ENCODE results near the gene SCART1. TPM values are rescaled to one million over a fixed set of nuclear protein-coding genes. Genes with fewer than 3 reads are reported as not detected.
"Not testable (repeated sequence)": the region's sequence is repeated elsewhere in the genome, so short reads cannot be mapped to it uniquely, and the experiment has no call there.

The SCART1 gene
- total RNA-seq, 4 donors from 2014 or later = 0.27 to 3.9 (median 2.0) TPM

GRCh38 chr10:133429571-133429970, 24.2 kb upstream of the SCART1 start:
- WGBS, 2 donors (ENCODE audit: low coverage in 1 of 2) = 75 to 88% methylated on average over 1 to 4 of the region's 4 CpGs
- not testable (repeated sequence) for H3K36me3 ChIP-seq, ATAC-seq

GRCh38 chr10:133431888-133432613, 21.7 kb upstream of the SCART1 start:
- not testable (repeated sequence) for H3K4me1 ChIP-seq, H3K27me3 ChIP-seq, H3K27ac ChIP-seq, H3K36me3 ChIP-seq, ATAC-seq, H3K4me3 ChIP-seq, H3K9me3 ChIP-seq
- no CpG with 5 or more reads among the region's 9 CpGs for WGBS, 2 donors (ENCODE audit: low coverage in 1 of 2)

More at GRCh38 chr10:133429571-133429970, 24.2 kb upstream of the SCART1 start:
- not testable (repeated sequence) for H3K9me3 ChIP-seq, H3K27me3 ChIP-seq, H3K4me1 ChIP-seq, H3K27ac ChIP-seq, H3K4me3 ChIP-seq

GRCh38 chr10:133432789-133433188, 21.0 kb upstream of the SCART1 start:
- not testable (repeated sequence) for H3K4me1 ChIP-seq, ATAC-seq, H3K36me3 ChIP-seq, H3K9me3 ChIP-seq, H3K27ac ChIP-seq, H3K4me3 ChIP-seq, H3K27me3 ChIP-seq
- WGBS, 2 donors (ENCODE audit: low coverage in 1 of 2) = no CpG with 5 or more reads among the region's 25 CpGs

GRCh38 chr10:133438711-133439273, 15.0 kb upstream of the SCART1 start:
- ATAC-seq = no peak
- H3K9me3 ChIP-seq = no peaks in the 10 kb centered on the region
- H3K27ac ChIP-seq = no peak overlapping the region
- peaks cover 0 to 27% of the 10 kb centered on the region in 2 donors for H3K36me3 ChIP-seq
- WGBS, 2 donors (ENCODE audit: low coverage in 1 of 2) = 78 to 94% methylated on average over 6 to 8 of the region's 11 CpGs
- TF ChIP-seq POLR2A (IDR thresholded peaks at IDR 0.05) (no peak), POLR2AphosphoS5 (IDR thresholded peaks at IDR 0.05) (no peak), EP300 (IDR thresholded peaks at IDR 0.05) (no peak)
- no peaks in the 10 kb centered on the region for H3K4me1 ChIP-seq
- no peaks in the 10 kb centered on the region for H3K27me3 ChIP-seq
- no peak overlapping the region for H3K4me3 ChIP-seq

GRCh38 chr10:133439517-133440461, 14.0 kb upstream of the SCART1 start:
- 75 to 80% methylated on average over 1 to 5 of the region's 25 CpGs for WGBS, 2 donors (ENCODE audit: low coverage in 1 of 2)
- no peaks in the 10 kb centered on the region for H3K9me3 ChIP-seq
- H3K36me3 ChIP-seq = peaks cover 0 to 27% of the 10 kb centered on the region in 2 donors
- H3K27me3 ChIP-seq = no peaks in the 10 kb centered on the region
- no peaks in the 10 kb centered on the region for H3K4me1 ChIP-seq
- TF ChIP-seq CTCF (IDR thresholded peaks at IDR 0.05) = no peak
- no peak for TF ChIP-seq EP300 (IDR thresholded peaks at IDR 0.05)
- TF ChIP-seq POLR2A (IDR thresholded peaks at IDR 0.05) = no peak
- TF ChIP-seq POLR2AphosphoS5 (IDR thresholded peaks at IDR 0.05) = no peak
- H3K4me3 ChIP-seq = no peak overlapping the region
- ATAC-seq = no peak
- H3K27ac ChIP-seq = no peak overlapping the region

- H3K27me3 ChIP-seq = no peaks in the 10 kb centered on the region
- H3K9me3 ChIP-seq = peaks cover 0 to 6% (median 0%) of the 10 kb centered on the region in 3 donors
- ATAC-seq = no peak
- H3K4me3 ChIP-seq = no peak overlapping the region
- H3K27ac ChIP-seq = no peak overlapping the region
- peaks cover 0 to 27% of the 10 kb centered on the region in 2 donors for H3K36me3 ChIP-seq
- TF ChIP-seq CTCF (IDR thresholded peaks at IDR 0.05) = no peak
- TF ChIP-seq POLR2AphosphoS5 (IDR thresholded peaks at IDR 0.05) = no peak
- TF ChIP-seq POLR2A (IDR thresholded peaks at IDR 0.05) = no peak
- TF ChIP-seq EP300 (IDR thresholded peaks at IDR 0.05) = no peak
- no CpG with 5 or more reads among the region's 18 CpGs for WGBS, 2 donors (ENCODE audit: low coverage in 1 of 2)
- H3K4me1 ChIP-seq = no peaks in the 10 kb centered on the region
These were observed 13.0 kb upstream of the SCART1 start for GRCh38 chr10:133440633-133441285.

GRCh38 chr10:133441356-133441755, 12.4 kb upstream of the SCART1 start:
- H3K4me1 ChIP-seq, H3K4me3 ChIP-seq, H3K27me3 ChIP-seq, ATAC-seq, H3K27ac ChIP-seq: not testable (repeated sequence)
- peaks cover 0 to 12% (median 0%) of the 10 kb centered on the region in 3 donors for H3K9me3 ChIP-seq
- WGBS, 2 donors (ENCODE audit: low coverage in 1 of 2) = 91% methylated on average over 8 of the region's 21 CpGs; no CpG with 5 or more reads in 1 of the 2 donors
- H3K36me3 ChIP-seq = peaks cover 0 to 27% of the 10 kb centered on the region in 2 donors

Measured in gastroesophageal sphincter (tissue), 4 donors.